ENCODE measurements around the gene TUBGCP5.
A peak's percentile ranks its signal among the peaks of the same experiment; 100 is the strongest.
"Not testable (repeated sequence)": the region's sequence is repeated elsewhere in the genome, so short reads cannot be mapped to it uniquely, and the experiment has no call there.

The TUBGCP5 gene

GRCh38 chr15:23013681-23014080, 25.7 kb downstream of the TUBGCP5 start:
- H3K4me1 ChIP-seq (ENCODE audit: control insufficient read depth in 2 of 2, insufficient read depth in 2 of 2, low read length in 2 of 2) = no peaks in the 10 kb centered on the region
- H3K9me3 ChIP-seq (ENCODE audit: control insufficient read depth in 2 of 2, low read length in 2 of 2) = no peaks in the 10 kb centered on the region
- H3K27me3 ChIP-seq (ENCODE audit: control insufficient read depth in 2 of 2, insufficient read depth in 2 of 2, low read length in 2 of 2) = no peaks in the 10 kb centered on the region
- peaks cover 36 to 54% of the 10 kb centered on the region in 2 donors for H3K36me3 ChIP-seq (ENCODE audit: control insufficient read depth in 2 of 2, insufficient read depth in 2 of 2, low read length in 2 of 2)
- no peak overlapping the region for H3K4me3 ChIP-seq (ENCODE audit: low read length in 2 of 2)
- H3K9ac ChIP-seq (ENCODE audit: low read depth in 1 of 2, low read length in 2 of 2) = no peak overlapping the region
- H3K27ac ChIP-seq (ENCODE audit: low read depth in 2 of 2, low read length in 2 of 2) = no peak overlapping the region

DNA sequence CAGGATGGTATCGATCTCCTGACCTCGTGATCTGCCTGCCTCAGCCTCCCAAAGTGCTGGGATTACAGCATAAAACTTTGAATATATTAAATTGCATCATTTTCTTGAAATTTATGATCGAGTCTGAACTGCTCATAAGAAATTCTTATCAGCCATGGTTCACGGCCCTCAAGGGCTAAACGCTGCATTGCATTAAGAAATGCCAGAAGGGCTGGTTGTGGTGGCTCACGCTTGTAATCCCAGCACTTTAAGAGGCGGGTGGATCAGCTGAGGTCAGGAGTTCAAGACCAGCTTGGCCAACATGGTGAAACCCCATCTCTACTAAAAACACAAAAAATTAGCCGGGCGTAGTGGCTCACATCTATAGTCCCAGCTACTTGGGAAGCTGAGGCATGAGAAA, 26.8 kb downstream of the TUBGCP5 start:
- not testable (repeated sequence) for H3K27ac ChIP-seq (ENCODE audit: low read depth in 2 of 2, low read length in 2 of 2); H3K9ac ChIP-seq (ENCODE audit: low read depth in 1 of 2, low read length in 2 of 2); H3K4me1 ChIP-seq (ENCODE audit: control insufficient read depth in 2 of 2, insufficient read depth in 2 of 2, low read length in 2 of 2); H3K27me3 ChIP-seq (ENCODE audit: control insufficient read depth in 2 of 2, insufficient read depth in 2 of 2, low read length in 2 of 2); H3K9me3 ChIP-seq (ENCODE audit: control insufficient read depth in 2 of 2, low read length in 2 of 2); H3K4me3 ChIP-seq (ENCODE audit: low read length in 2 of 2)
- peaks cover 42 to 54% of the 10 kb centered on the region in 2 donors for H3K36me3 ChIP-seq (ENCODE audit: control insufficient read depth in 2 of 2, insufficient read depth in 2 of 2, low read length in 2 of 2)

DNA sequence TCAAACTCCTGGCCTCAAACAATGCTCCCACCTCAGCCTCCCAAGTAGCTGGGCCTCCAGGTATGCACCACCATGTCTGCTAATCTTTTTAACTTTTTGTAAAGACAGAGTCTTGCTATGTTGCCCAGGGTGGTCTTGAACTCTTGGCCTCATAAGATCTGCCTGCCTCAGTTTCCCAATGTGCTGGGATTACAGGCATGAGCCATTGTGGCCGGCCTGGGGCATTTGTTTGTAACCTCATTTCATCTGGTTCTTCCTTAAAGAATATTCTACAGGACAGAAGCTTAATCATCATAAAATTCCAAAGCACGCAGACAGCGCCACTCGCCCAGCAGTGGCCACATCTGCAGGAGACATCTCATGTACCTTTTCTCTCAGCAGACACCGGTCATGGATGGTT, 35.6 kb downstream of the TUBGCP5 start:
- no peaks in the 10 kb centered on the region for H3K9me3 ChIP-seq (ENCODE audit: control insufficient read depth in 2 of 2, low read length in 2 of 2)
- no peak overlapping the region for H3K4me3 ChIP-seq (ENCODE audit: low read length in 2 of 2)
- no peaks in the 10 kb centered on the region for H3K27me3 ChIP-seq (ENCODE audit: control insufficient read depth in 2 of 2, insufficient read depth in 2 of 2, low read length in 2 of 2)
- no peak overlapping the region for H3K27ac ChIP-seq (ENCODE audit: low read depth in 2 of 2, low read length in 2 of 2)
- H3K36me3 ChIP-seq (ENCODE audit: control insufficient read depth in 2 of 2, insufficient read depth in 2 of 2, low read length in 2 of 2) = peaks cover 47 to 54% of the 10 kb centered on the region in 2 donors
- no peaks in the 10 kb centered on the region for H3K4me1 ChIP-seq (ENCODE audit: control insufficient read depth in 2 of 2, insufficient read depth in 2 of 2, low read length in 2 of 2)
- no peak overlapping the region for H3K9ac ChIP-seq (ENCODE audit: low read depth in 1 of 2, low read length in 2 of 2)

DNA sequence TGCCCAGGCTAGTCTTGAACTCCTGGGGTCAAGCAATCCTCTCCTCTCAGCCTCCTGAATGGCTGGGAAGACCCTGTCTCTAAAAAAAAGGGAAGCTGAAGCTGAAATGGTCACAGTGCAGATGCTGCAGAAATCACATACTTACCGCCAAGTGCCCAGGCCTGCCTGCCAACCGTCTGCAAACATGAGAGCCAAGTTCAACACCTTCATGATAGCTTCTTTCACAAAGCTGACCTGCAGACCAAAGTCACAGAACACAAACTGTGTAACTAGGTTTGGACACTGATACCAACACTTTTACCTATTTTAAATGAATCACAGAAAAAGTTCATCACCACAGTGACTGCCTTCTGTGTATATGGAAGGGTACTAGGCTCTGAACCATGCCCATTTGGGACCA, 36.4 kb downstream of the TUBGCP5 start:
- Histone ChIP-seq H3K27me3 (ENCODE audit: control insufficient read depth in 2 of 2, insufficient read depth in 2 of 2, low read length in 2 of 2) (no peaks in the 10 kb centered on the region), H3K4me3 (ENCODE audit: low read length in 2 of 2) (no peak overlapping the region), H3K36me3 (ENCODE audit: control insufficient read depth in 2 of 2, insufficient read depth in 2 of 2, low read length in 2 of 2) (peaks cover 43 to 51% of the 10 kb centered on the region in 2 donors), H3K4me1 (ENCODE audit: control insufficient read depth in 2 of 2, insufficient read depth in 2 of 2, low read length in 2 of 2) (no peaks in the 10 kb centered on the region), H3K9ac (ENCODE audit: low read depth in 1 of 2, low read length in 2 of 2) (no peak overlapping the region), H3K27ac (ENCODE audit: low read depth in 2 of 2, low read length in 2 of 2) (no peak overlapping the region), H3K9me3 (ENCODE audit: control insufficient read depth in 2 of 2, low read length in 2 of 2) (no peaks in the 10 kb centered on the region)

DNA sequence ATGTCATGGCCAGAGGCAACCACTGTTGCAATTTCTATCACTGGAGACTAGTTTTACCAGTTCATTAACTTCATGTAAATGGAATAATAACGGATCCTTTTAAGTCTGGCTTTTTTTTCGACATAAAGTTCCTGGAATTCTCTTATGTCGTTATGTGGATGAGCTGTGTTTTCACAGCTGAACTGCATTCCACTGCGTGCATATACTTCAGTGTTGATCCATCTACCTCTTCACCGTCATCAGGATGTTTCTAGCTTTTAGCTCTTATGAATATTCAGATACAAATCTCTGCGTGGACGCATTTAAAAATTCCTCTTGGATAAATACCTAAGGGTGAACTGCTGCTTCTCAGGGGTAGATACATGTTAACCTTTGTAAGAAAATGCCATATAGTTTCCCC, 43.6 kb downstream of the TUBGCP5 start:
- Histone ChIP-seq H3K27me3 (ENCODE audit: control insufficient read depth in 2 of 2, insufficient read depth in 2 of 2, low read length in 2 of 2) (no peaks in the 10 kb centered on the region), H3K27ac (ENCODE audit: low read depth in 2 of 2, low read length in 2 of 2) (no peak overlapping the region), H3K4me3 (ENCODE audit: low read length in 2 of 2) (no peak overlapping the region), H3K9ac (ENCODE audit: low read depth in 1 of 2, low read length in 2 of 2) (no peak overlapping the region), H3K36me3 (ENCODE audit: control insufficient read depth in 2 of 2, insufficient read depth in 2 of 2, low read length in 2 of 2) (peaks cover 3 to 9% of the 10 kb centered on the region in 2 donors), H3K4me1 (ENCODE audit: control insufficient read depth in 2 of 2, insufficient read depth in 2 of 2, low read length in 2 of 2) (no peaks in the 10 kb centered on the region), H3K9me3 (ENCODE audit: control insufficient read depth in 2 of 2, low read length in 2 of 2) (no peaks in the 10 kb centered on the region)

- no peak overlapping the region for H3K9ac ChIP-seq (ENCODE audit: low read depth in 1 of 2, low read length in 2 of 2)
- peaks cover 0 to 2% of the 10 kb centered on the region in 2 donors for H3K36me3 ChIP-seq (ENCODE audit: control insufficient read depth in 2 of 2, insufficient read depth in 2 of 2, low read length in 2 of 2)
- no peak overlapping the region for H3K27ac ChIP-seq (ENCODE audit: low read depth in 2 of 2, low read length in 2 of 2)
- no peaks in the 10 kb centered on the region for H3K9me3 ChIP-seq (ENCODE audit: control insufficient read depth in 2 of 2, low read length in 2 of 2)
- no peak overlapping the region for H3K4me3 ChIP-seq (ENCODE audit: low read length in 2 of 2)
- no peaks in the 10 kb centered on the region for H3K4me1 ChIP-seq (ENCODE audit: control insufficient read depth in 2 of 2, insufficient read depth in 2 of 2, low read length in 2 of 2)
- H3K27me3 ChIP-seq (ENCODE audit: control insufficient read depth in 2 of 2, insufficient read depth in 2 of 2, low read length in 2 of 2) = no peaks in the 10 kb centered on the region
Measured at GRCh38 chr15:22992024-22992326, 47.4 kb downstream of the TUBGCP5 start.

GRCh38 chr15:22989576-22990477, 49.5 kb downstream of the TUBGCP5 start:
- Histone ChIP-seq H3K27ac (ENCODE audit: low read depth in 2 of 2, low read length in 2 of 2) (no peak overlapping the region), H3K9me3 (ENCODE audit: control insufficient read depth in 2 of 2, low read length in 2 of 2) (no peaks in the 10 kb centered on the region), H3K9ac (ENCODE audit: low read depth in 1 of 2, low read length in 2 of 2) (no peak overlapping the region), H3K4me3 (ENCODE audit: low read length in 2 of 2) (no peak overlapping the region), H3K27me3 (ENCODE audit: control insufficient read depth in 2 of 2, insufficient read depth in 2 of 2, low read length in 2 of 2) (no peaks in the 10 kb centered on the region), H3K36me3 (ENCODE audit: control insufficient read depth in 2 of 2, insufficient read depth in 2 of 2, low read length in 2 of 2) (peaks cover 0 to under 1% of the 10 kb centered on the region in 2 donors), H3K4me1 (ENCODE audit: control insufficient read depth in 2 of 2, insufficient read depth in 2 of 2, low read length in 2 of 2) (no peaks in the 10 kb centered on the region)

DNA sequence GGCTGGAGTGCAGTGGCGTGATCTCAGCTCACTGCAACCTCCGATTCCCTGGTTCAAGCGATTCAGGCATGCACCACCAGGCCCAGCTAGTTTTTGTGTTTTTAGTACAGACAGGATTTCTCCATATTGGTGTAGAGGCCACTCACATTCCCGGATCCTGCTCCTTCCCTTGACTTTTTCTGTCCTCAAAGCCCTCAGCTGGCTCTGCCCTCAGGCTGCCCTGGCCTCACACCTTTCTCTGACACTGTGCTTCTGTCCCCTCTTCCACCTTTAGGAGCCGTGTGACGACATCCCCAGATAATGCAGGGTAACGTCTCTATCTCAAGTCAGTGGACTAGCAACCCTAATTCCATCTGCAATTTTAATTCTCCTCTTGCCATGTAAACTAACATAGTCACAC, 50.6 kb downstream of the TUBGCP5 start:
- no peaks in the 10 kb centered on the region for H3K36me3 ChIP-seq (ENCODE audit: control insufficient read depth in 2 of 2, insufficient read depth in 2 of 2, low read length in 2 of 2)
- H3K4me3 ChIP-seq (ENCODE audit: low read length in 2 of 2) = no peak overlapping the region
- H3K9me3 ChIP-seq (ENCODE audit: control insufficient read depth in 2 of 2, low read length in 2 of 2) = no peaks in the 10 kb centered on the region
- no peak overlapping the region for H3K9ac ChIP-seq (ENCODE audit: low read depth in 1 of 2, low read length in 2 of 2)
- H3K4me1 ChIP-seq (ENCODE audit: control insufficient read depth in 2 of 2, insufficient read depth in 2 of 2, low read length in 2 of 2) = no peaks in the 10 kb centered on the region
- H3K27ac ChIP-seq (ENCODE audit: low read depth in 2 of 2, low read length in 2 of 2) = no peak overlapping the region
- no peaks in the 10 kb centered on the region for H3K27me3 ChIP-seq (ENCODE audit: control insufficient read depth in 2 of 2, insufficient read depth in 2 of 2, low read length in 2 of 2)

DNA sequence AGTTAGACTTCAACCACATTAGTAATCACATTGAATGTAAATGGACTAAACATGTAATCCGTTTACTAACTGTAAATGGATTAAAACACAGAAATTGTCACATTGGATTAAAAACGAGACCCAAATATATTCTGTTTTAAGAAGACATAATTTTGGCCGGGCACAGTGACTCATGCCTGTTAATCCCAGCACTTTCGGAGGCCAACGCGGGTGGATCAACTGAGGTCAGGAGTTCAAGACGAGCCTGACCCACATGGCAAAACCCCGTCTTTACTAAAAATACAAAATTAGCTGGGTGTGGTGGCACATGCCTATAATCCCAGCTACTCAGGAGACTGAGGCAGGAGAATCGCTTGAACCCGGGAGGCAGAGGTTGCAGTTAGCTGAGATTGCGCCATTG, 57.4 kb downstream of the TUBGCP5 start:
- H3K4me1 ChIP-seq (ENCODE audit: control insufficient read depth in 2 of 2, insufficient read depth in 2 of 2, low read length in 2 of 2) = peaks cover 9 to 11% of the 10 kb centered on the region in 2 donors
- H3K27ac ChIP-seq (ENCODE audit: low read depth in 2 of 2, low read length in 2 of 2); H3K36me3 ChIP-seq (ENCODE audit: control insufficient read depth in 2 of 2, insufficient read depth in 2 of 2, low read length in 2 of 2); H3K9ac ChIP-seq (ENCODE audit: low read depth in 1 of 2, low read length in 2 of 2); H3K9me3 ChIP-seq (ENCODE audit: control insufficient read depth in 2 of 2, low read length in 2 of 2); H3K27me3 ChIP-seq (ENCODE audit: control insufficient read depth in 2 of 2, insufficient read depth in 2 of 2, low read length in 2 of 2); H3K4me3 ChIP-seq (ENCODE audit: low read length in 2 of 2): not testable (repeated sequence)

GRCh38 chr15:22981051-22981840, 58.1 kb downstream of the TUBGCP5 start:
- Histone ChIP-seq H3K36me3 (ENCODE audit: control insufficient read depth in 2 of 2, insufficient read depth in 2 of 2, low read length in 2 of 2) (no peaks in the 10 kb centered on the region), H3K4me1 (ENCODE audit: control insufficient read depth in 2 of 2, insufficient read depth in 2 of 2, low read length in 2 of 2) (peaks cover 9 to 11% of the 10 kb centered on the region in 2 donors), H3K27ac (ENCODE audit: low read depth in 2 of 2, low read length in 2 of 2) (peak overlapping the region; percentile 86 to 92), H3K9me3 (ENCODE audit: control insufficient read depth in 2 of 2, low read length in 2 of 2) (no peaks in the 10 kb centered on the region), H3K9ac (ENCODE audit: low read depth in 1 of 2, low read length in 2 of 2) (peak overlapping the region; percentile 80 to 90), H3K27me3 (ENCODE audit: control insufficient read depth in 2 of 2, insufficient read depth in 2 of 2, low read length in 2 of 2) (no peaks in the 10 kb centered on the region), H3K4me3 (ENCODE audit: low read length in 2 of 2) (peak overlapping the region; percentile 78 to 96)

Measured in mucosa of rectum (tissue), 2 donors.